B cell (primary cell): ENCODE data around the gene GPR25. TPM values are rescaled to one million over a fixed set of nuclear protein-coding genes. Genes with fewer than 3 reads are reported as not detected.

ENCODE experiments used
- ATAC-seq: fragments of 200-7000 bp; cut with Tn5 transposase; one replicate; pipeline ENCODE4 v1.10.0; 2021; ENCODE audit warnings: low read depth, mild to moderate bottlenecking, moderate number of reproducible peaks, moderate library complexity
- CTCF ChIA-PET: fragments of 350-600 bp; sonication (Branson Sonifier 250); formaldehyde crosslinking; loops from one replicate; lab custom pipeline; 2021; ENCODE audit warnings: antibody characterized with exemption, inconsistent platforms; lab: Charles Lee
- POLR2A ChIA-PET: fragments of 350-600 bp; sonication (Branson Sonifier 250); formaldehyde crosslinking; loops from one replicate; lab custom pipeline; 2021; ENCODE audit warnings: antibody characterized with exemption; lab: Charles Lee
- DNase-seq: peaks from one replicate; pipeline ENCODE4 v3.0.0; 2013
- H2AFZ ChIP-seq: 2 replicates; pipeline ENCODE4 v1.6.1; 2012; ENCODE audit warnings: mild to moderate bottlenecking, low read depth, low read length; ENCODE audit not compliant: insufficient read depth, poor library complexity, severe bottlenecking
- H3K27ac ChIP-seq, 2 donors: 1 replicate in 1 of 2; 2 replicates in 1 of 2; pipeline ENCODE4 v1.5.1; 2012 to 2013; ENCODE audit warnings: low read length in 2 of 2, mild to moderate bottlenecking in 2 of 2, moderate library complexity in 1 of 2
- H3K27me3 ChIP-seq, 4 experiments: fragments of 200-600 bp in 1 of 4; sonication (generic) in 1 of 4; replicated peaks in 1 of 4; 1 replicate in 2 of 4; 2 replicates in 2 of 4; pipeline versions ENCODE4 v1.6.1 to v1.7.0; 2013 to 2016; ENCODE audit warnings: low read length in 3 of 4, mild to moderate bottlenecking in 2 of 4, mixed read lengths in 1 of 4, moderate library complexity in 1 of 4; ENCODE audit not compliant: insufficient read depth in 4 of 4, control insufficient read depth in 3 of 4; ENCODE audit errors: control extremely low read depth in 1 of 4
- H3K36me3 ChIP-seq, 2 experiments: replicated peaks in 1 of 2; 1 replicate in 1 of 2; 2 replicates in 1 of 2; pipeline versions ENCODE4 v1.6.1 to v1.7.1; 2013; ENCODE audit warnings: low read length in 1 of 2; ENCODE audit not compliant: insufficient read depth in 2 of 2, control insufficient read depth in 1 of 2; ENCODE audit errors: control extremely low read depth in 1 of 2, extremely low read depth in 1 of 2
- H3K4me1 ChIP-seq, 2 donors: fragments of 200-600 bp in 1 of 2; sonication (generic) in 1 of 2; 1 replicate in 1 of 2; 2 replicates in 1 of 2; pipeline versions ENCODE4 v1.5.1 to v1.6.1; 2013 to 2017; ENCODE audit warnings: low read length in 2 of 2; ENCODE audit not compliant: control insufficient read depth in 2 of 2, insufficient read depth in 2 of 2
- H3K4me2 ChIP-seq: replicated peaks from 2 replicates; pipeline ENCODE3; 2012; ENCODE audit warnings: mild to moderate bottlenecking, low read depth, low read length; ENCODE audit not compliant: poor library complexity, severe bottlenecking
- H3K4me3 ChIP-seq, 5 experiments: fragments of 200-600 bp in 1 of 5; sonication (generic) in 1 of 5; 1 replicate in 3 of 5; 2 replicates in 2 of 5; pipeline versions ENCODE4 v1.5.1 to v1.7.0; 2011 to 2016; ENCODE audit warnings: low read length in 4 of 5, mild to moderate bottlenecking in 4 of 5, low read depth in 2 of 5, control low read depth in 1 of 5, moderate library complexity in 1 of 5; ENCODE audit not compliant: insufficient read depth in 1 of 5; ENCODE audit errors: control extremely low read depth in 1 of 5, extremely low read depth in 1 of 5
- H3K79me2 ChIP-seq: fragments of 200-600 bp; sonication (generic); one replicate; pipeline ENCODE4 v1.6.0; 2016; ENCODE audit warnings: low read length; ENCODE audit not compliant: control insufficient read depth, insufficient read depth
- H3K9ac ChIP-seq: fragments of 200-600 bp; sonication (generic); 2 replicates; pipeline ENCODE4 v1.6.1; 2017; ENCODE audit warnings: mild to moderate bottlenecking, low read length, moderate library complexity
- H3K9me3 ChIP-seq, 3 donors: one replicate each; pipeline versions ENCODE4 v1.6.1 to v1.7.1; 2013; ENCODE audit warnings: low read length in 2 of 3; ENCODE audit not compliant: control insufficient read depth in 2 of 3, insufficient read depth in 1 of 3; ENCODE audit errors: control extremely low read depth in 1 of 3
- H4K20me1 ChIP-seq: 2 replicates; pipeline ENCODE4 v1.6.0; 2012; ENCODE audit warnings: mild to moderate bottlenecking, low read length; ENCODE audit not compliant: insufficient read depth, control insufficient read depth, poor library complexity, severe bottlenecking
- H3K27ac Mint-ChIP-seq: one replicate; pipeline ENCODE4 v1.8.0; 2021; ENCODE audit warnings: mixed read lengths
- H3K27me3 Mint-ChIP-seq: one replicate; pipeline ENCODE4 v1.8.0; 2021; ENCODE audit warnings: mixed read lengths
- H3K4me1 Mint-ChIP-seq: one replicate; pipeline ENCODE4 v1.8.0; 2021; ENCODE audit warnings: mixed read lengths
- H3K4me3 Mint-ChIP-seq: one replicate; pipeline ENCODE4 v1.8.0; 2021; ENCODE audit warnings: mixed read lengths
- H3K9me3 Mint-ChIP-seq: one replicate; pipeline ENCODE4 v1.8.0; 2022; ENCODE audit warnings: mixed read lengths; ENCODE audit not compliant: insufficient read depth
- CTCF ChIP-seq: fragments of 200-600 bp; IDR thresholded peaks from one replicate; pipeline ENCODE4 v1.8.0; 2022; ENCODE audit warnings: antibody characterized with exemption, mild to moderate bottlenecking
- EZH2 ChIP-seq: IDR thresholded peaks from 2 replicates; pipeline ENCODE4 v1.6.1; 2012; ENCODE audit warnings: borderline replicate concordance, low read depth, mild to moderate bottlenecking, moderate library complexity, low read length; ENCODE audit not compliant: insufficient read depth, poor library complexity, severe bottlenecking
- WGBS: methylation state at CpG from one replicate; pipeline ENCODE4 v1.1.5; 2013; ENCODE audit warnings: missing lambda C conversion rate; ENCODE audit not compliant: insufficient coverage; 5-methylcytosine and 5-hydroxymethylcytosine counted together
- intact Hi-C: fragments of 100-400 bp; cut with micrococcal nuclease; formaldehyde crosslinking; loops from one replicate; pipeline ENCODE4 v1.10.0; 2022
- polyA plus RNA-seq: library from polyadenylated mRNA; depleted of rRNA; stranded (reverse); fragments of >200 nt; gene quantifications from 2 replicates; pipeline ENCODE4 v1.2.3, GENCODE V29; 2012
- total RNA-seq, 2 donors: library from RNA; stranded (reverse); fragments of 120-200 nt in 1 of 2; gene quantifications; 1 replicate in 1 of 2; 2 replicates in 1 of 2; pipeline versions ENCODE4 v1.2.3 to v1.2.4, GENCODE V29; 2013 to 2022

GPR25 gene
- total and polyA plus RNA-seq, 2 donors (not counting 1 experiment from before 2014, with no cell fraction given), result 1.8 to 3.1 TPM

GRCh38 chr1:200877839-200878551, 5.2 kb downstream of the GPR25 start:
- 94% methylated on average over 2 of the region's 6 CpGs for WGBS
- TF ChIP-seq CTCF (no peak), EZH2 (no peak)
- DNase-seq (no peak), ATAC-seq (no peak)
- H3K4me1 ChIP-seq, result peaks cover 14 to 16% of the 10 kb centered on the region in 2 donors
- no peaks in the 10 kb centered on the region for H3K79me2 ChIP-seq
- H3K27me3 ChIP-seq, result peaks cover 0 to 22% (median 4%) of the 10 kb centered on the region in 4 experiments
- H3K9ac ChIP-seq, result no peak overlapping the region
- H3K27me3 Mint-ChIP-seq, result peaks cover 14% of the 10 kb centered on the region
- H3K9me3 Mint-ChIP-seq, result no peaks in the 10 kb centered on the region
- H3K27ac ChIP-seq, result no peak overlapping the region
- H3K36me3 ChIP-seq, result no peaks in the 10 kb centered on the region
- CTCF ChIA-PET, result interaction anchor here (0.5 to 1.2 kb wide), 2 partner anchors 10 to 896 kb away, joined by 3 to 5 read pairs; no protein-coding TSS in a partner anchor
- H3K4me1 Mint-ChIP-seq, result peaks cover 20% of the 10 kb centered on the region
- H3K4me2 ChIP-seq, result no peak overlapping the region
- no peaks in the 10 kb centered on the region for H3K9me3 ChIP-seq
- no peak overlapping the region for H3K4me3 Mint-ChIP-seq
- intact Hi-C loops, result no loop called here
- POLR2A ChIA-PET, result no interaction called here
- H3K27ac Mint-ChIP-seq, result no peak overlapping the region
- no peak overlapping the region for H3K4me3 ChIP-seq
- H2AFZ ChIP-seq, result no peak overlapping the region
- no peaks in the 10 kb centered on the region for H4K20me1 ChIP-seq

- Mint-ChIP-seq H3K9me3 (no peaks in the 10 kb centered on the region), H3K27ac (no peak overlapping the region), H3K27me3 (peaks cover 4% of the 10 kb centered on the region), H3K4me1 (peaks cover 9% of the 10 kb centered on the region), H3K4me3 (no peak overlapping the region)
- ChIA-PET CTCF (no interaction called here), POLR2A (no interaction called here)
- Histone ChIP-seq H3K4me1 (no peaks in the 10 kb centered on the region), H3K27me3 (peaks cover 0 to 10% (median 0%) of the 10 kb centered on the region in 4 experiments), H4K20me1 (no peaks in the 10 kb centered on the region), H3K9me3 (no peaks in the 10 kb centered on the region), H3K36me3 (no peaks in the 10 kb centered on the region), H3K9ac (no peak overlapping the region), H3K4me3 (no peak overlapping the region), H3K4me2 (no peak overlapping the region), H2AFZ (no peak overlapping the region), H3K79me2 (no peaks in the 10 kb centered on the region), H3K27ac (no peak overlapping the region)
- 14% methylated on average over 3 of the region's 3 CpGs for WGBS
- ATAC-seq (no peak), DNase-seq (no peak)
- intact Hi-C loops, result loop anchor here (10.0 kb wide), 1 partner anchor 145 kb away; the partner anchor contains the start of gene KIF21B
- TF ChIP-seq EZH2, result no peak
- no peak for TF ChIP-seq CTCF
Measured at GRCh38 chr1:200880212-200880611, 7.4 kb downstream of the GPR25 start.
